OCI-LY3 (cell line): ENCODE measurements around the gene ZNF587.
"Not testable (repeated sequence)": the region's sequence is repeated elsewhere in the genome, so short reads cannot be mapped to it uniquely, and the experiment has no call there.

Experiments used
- H2AFZ ChIP-seq: fragments of 200-600, 300-600 bp; shearing (Covaris generic); 2 replicates; pipeline ENCODE4 v1.6.0; 2014; ENCODE audit warnings: antibody characterized with exemption, low read depth, low read length
- H3K27ac ChIP-seq: fragments of 200-600, 300-600 bp; sonication (generic); 2 replicates; pipeline ENCODE4 v1.5.1; 2014; ENCODE audit warnings: mild to moderate bottlenecking, low read length, moderate library complexity, mixed read lengths
- H3K27me3 ChIP-seq: fragments of 200-600, 300-600 bp; sonication (generic); 2 replicates; pipeline ENCODE4 v1.6.1; 2014; ENCODE audit warnings: low read depth, low read length, mixed read lengths
- H3K36me3 ChIP-seq: fragments of 200-600, 300-600 bp; sonication (generic); replicated peaks from 2 replicates; pipeline ENCODE3; 2014; ENCODE audit warnings: low read depth, low read length, mixed read lengths
- H3K4me1 ChIP-seq: fragments of 300-600, 200-600 bp; sonication (generic); 2 replicates; pipeline ENCODE4 v1.6.1; 2014; ENCODE audit warnings: low read length, mixed read lengths
- H3K4me2 ChIP-seq: fragments of 200-600, 300-600 bp; sonication (generic); 2 replicates; pipeline ENCODE4 v1.6.1; 2014; ENCODE audit warnings: low read length, mixed read lengths
- H3K4me3 ChIP-seq: fragments of 300-600, 200-600 bp; sonication (generic); 2 replicates; pipeline ENCODE4 v1.5.1; 2014; ENCODE audit warnings: antibody characterized with exemption, mild to moderate bottlenecking, low read length, moderate library complexity
- H3K79me2 ChIP-seq: fragments of 300-600, 200-600 bp; shearing (Covaris generic); 2 replicates; pipeline ENCODE4 v1.6.1; 2014; ENCODE audit warnings: mild to moderate bottlenecking, low read length, mixed read lengths
- H3K9ac ChIP-seq: fragments of 300-600, 200-600 bp; shearing (Covaris generic); 2 replicates; pipeline ENCODE4 v1.6.0; 2014; ENCODE audit warnings: mild to moderate bottlenecking, low read length, moderate library complexity
- H3K9me3 ChIP-seq: fragments of 200-600, 300-600 bp; shearing (Covaris generic); 2 replicates; pipeline ENCODE4 v1.6.1; 2014; ENCODE audit warnings: low read length, mixed read lengths; ENCODE audit not compliant: insufficient read depth
- H4K20me1 ChIP-seq: fragments of 200-600, 300-600 bp; sonication (generic); 2 replicates; pipeline ENCODE4 v1.6.1; 2016; ENCODE audit warnings: low read length, mixed read lengths; ENCODE audit not compliant: insufficient read depth
- CTCF ChIP-seq: fragments of 200-600, 300-600 bp; sonication (generic); IDR thresholded peaks from 2 replicates; pipeline ENCODE4 v1.5.1; 2014; ENCODE audit warnings: antibody characterized with exemption, low read length, low read depth
- EZH2phosphoT487 ChIP-seq: fragments of 200-600 bp; shearing (Covaris generic); IDR thresholded peaks from 2 replicates; pipeline ENCODE4 v1.6.1; 2018; ENCODE audit warnings: antibody characterized with exemption, mixed run types, low read depth

The ZNF587 gene

GRCh38 chr19:57849162-57849665 is 445 bp upstream of the ZNF587 start:
- not testable (repeated sequence) for H3K27ac ChIP-seq, H3K9ac ChIP-seq, H3K9me3 ChIP-seq, H2AFZ ChIP-seq, H3K27me3 ChIP-seq
- H3K4me1 ChIP-seq = peaks cover 13% of the 10 kb centered on the region
- peaks cover 21% of the 10 kb centered on the region for H3K36me3 ChIP-seq
- peaks cover 30% of the 10 kb centered on the region for H4K20me1 ChIP-seq
- H3K79me2 ChIP-seq = peaks cover 73% of the 10 kb centered on the region
- peak overlapping the region; percentile 91 for H3K4me3 ChIP-seq
- peak overlapping the region; percentile 47 for H3K4me2 ChIP-seq

- Histone ChIP-seq H3K27me3 (no peaks in the 10 kb centered on the region), H3K4me2 (peak overlapping the region; percentile 89), H3K27ac (peak overlapping the region; percentile 75), H3K79me2 (peaks cover 65% of the 10 kb centered on the region), H2AFZ (no peak overlapping the region), H4K20me1 (peaks cover 23% of the 10 kb centered on the region), H3K4me1 (peaks cover 13% of the 10 kb centered on the region), H3K9me3 (no peaks in the 10 kb centered on the region), H3K9ac (peak overlapping the region; percentile 92), H3K4me3 (peak overlapping the region; percentile 91), H3K36me3 (peaks cover 11% of the 10 kb centered on the region)
- TF ChIP-seq EZH2phosphoT487 (no peak), CTCF (no peak)
Observed at GRCh38 chr19:57850553-57851017, 926 bp downstream of the ZNF587 start.

GRCh38 chr19:57851812-57852603 is 2.3 kb downstream of the ZNF587 start:
- not testable (repeated sequence) for H3K27me3 ChIP-seq, H3K4me2 ChIP-seq, H3K36me3 ChIP-seq, H2AFZ ChIP-seq, H3K9ac ChIP-seq, H3K9me3 ChIP-seq, H3K4me3 ChIP-seq, H3K27ac ChIP-seq
- Histone ChIP-seq H4K20me1 (peaks cover 22% of the 10 kb centered on the region), H3K4me1 (peaks cover 13% of the 10 kb centered on the region), H3K79me2 (peaks cover 54% of the 10 kb centered on the region)

- not testable (repeated sequence) for H2AFZ ChIP-seq, H3K27ac ChIP-seq, H3K9me3 ChIP-seq, H3K4me3 ChIP-seq, H3K27me3 ChIP-seq, H3K4me2 ChIP-seq, H3K9ac ChIP-seq
- Histone ChIP-seq H3K79me2 (peaks cover 56% of the 10 kb centered on the region), H3K4me1 (peaks cover 13% of the 10 kb centered on the region), H4K20me1 (peaks cover 22% of the 10 kb centered on the region), H3K36me3 (peaks cover 14% of the 10 kb centered on the region)
Observed at GRCh38 chr19:57854117-57854516, 4.5 kb downstream of the ZNF587 start.

- H2AFZ ChIP-seq, H3K9ac ChIP-seq, H3K27me3 ChIP-seq, H3K4me2 ChIP-seq, H3K27ac ChIP-seq, H3K4me1 ChIP-seq, H3K4me3 ChIP-seq, H4K20me1 ChIP-seq, H3K9me3 ChIP-seq: not testable (repeated sequence)
- H3K79me2 ChIP-seq = peaks cover 57% of the 10 kb centered on the region
- H3K36me3 ChIP-seq = peaks cover 50% of the 10 kb centered on the region
Observed at GRCh38 chr19:57862351-57862750, 12.7 kb downstream of the ZNF587 start.
